Fibroblast of lung (primary cell): ENCODE measurements around the gene ANKRD6.

Experiments
- CTCF ChIP-seq, 2 donors: IDR thresholded peaks in 1 of 2; conservative IDR thresholded peaks in 1 of 2; 1 replicate in 1 of 2; 2 replicates in 1 of 2; pipeline ENCODE4 v1.5.1; 2011 to 2012; ENCODE audit warnings: low read length in 2 of 2, control low read depth in 1 of 2, inconsistent platforms in 1 of 2, low read depth in 1 of 2, mild to moderate bottlenecking in 1 of 2
- EZH2 ChIP-seq: IDR thresholded peaks from 2 replicates; pipeline ENCODE4 v1.5.1; 2012; ENCODE audit warnings: low read length, control low read depth, mild to moderate bottlenecking; ENCODE audit errors: missing control alignments

GRCh38 chr6:89386917-89387491 is 45.9 kb upstream of the ANKRD6 start:
- no peak for TF ChIP-seq CTCF (conservative IDR thresholded peaks at IDR 0.05 in 1 of 2, IDR thresholded peaks at IDR 0.05 in 1 of 2; ENCODE audit: low read depth in 1 of 2, low read length in 2 of 2)
- TF ChIP-seq EZH2, result no peak
